Mucosa of descending colon (tissue), 3 donors: ENCODE measurements around the gene RNF135. TPM values are rescaled to one million over a fixed set of nuclear protein-coding genes. Genes with fewer than 3 reads are reported as not detected.
"Not testable (repeated sequence)": the region's sequence is repeated elsewhere in the genome, so short reads cannot be mapped to it uniquely, and the experiment has no call there.

Experiments
- ATAC-seq: fragments of 200-7000 bp; cut with Tn5 transposase; one replicate; pipeline ENCODE4 v1.9.1; 2020; ENCODE audit warnings: mild to moderate bottlenecking, moderate library complexity
- DNase-seq, 3 donors: peaks; one replicate each; pipeline ENCODE4 v3.0.0-alpha.2; 2020
- H3K36me3 ChIP-seq: fragments of 200-600 bp; one replicate; pipeline ENCODE4 v1.8.0; 2021; ENCODE audit warnings: low read depth, mild to moderate bottlenecking
- H3K4me1 ChIP-seq: fragments of 200-600 bp; one replicate; pipeline ENCODE4 v1.8.0; 2021; ENCODE audit warnings: low read depth, mild to moderate bottlenecking
- H3K4me3 ChIP-seq: fragments of 200-600 bp; one replicate; pipeline ENCODE4 v1.8.0; 2021; ENCODE audit warnings: mild to moderate bottlenecking
- H3K9me3 ChIP-seq: fragments of 200-600 bp; one replicate; pipeline ENCODE4 v1.8.0; 2021; ENCODE audit warnings: mild to moderate bottlenecking
- intact Hi-C, 2 donors: fragments of 100-400 bp; cut with DNase I in 1 of 2; cut with micrococcal nuclease in 1 of 2; formaldehyde crosslinking; loops; one replicate each; pipeline versions ENCODE4 v1.11.0 to v1.11.1; 2022; cut with DNase I, micrococcal nuclease
- total RNA-seq, 3 donors: library from RNA; stranded (reverse); fragmentation: NEBNext Ultra II Directional in 2 of 3; extraction: Animal tissue kit (Norgen Biotek cat#: 25700) in 2 of 3; gene quantifications; one replicate each; pipeline versions ENCODE4 v1.2.1 to v1.2.4, GENCODE V29; 2021 to 2023
- TF ChIP-seq, protein P1 (sequence below): fragments of 200-600 bp; IDR thresholded peaks from one replicate; pipeline ENCODE4 v1.8.0; 2022; ENCODE audit warnings: antibody characterized with exemption, mild to moderate bottlenecking
- donor health status: DM: no; HTN: no; CAD: no; lungs with moderate emphysema.
- donor health status: DM: no; HTN: no; CAD: no.
- donor health status: DM: no; HTN: yes; CAD: no.

RNF135 gene
- total RNA-seq, 3 donors from 2014 or later = 22.9 to 27.9 (median 24.1) TPM

DNA sequence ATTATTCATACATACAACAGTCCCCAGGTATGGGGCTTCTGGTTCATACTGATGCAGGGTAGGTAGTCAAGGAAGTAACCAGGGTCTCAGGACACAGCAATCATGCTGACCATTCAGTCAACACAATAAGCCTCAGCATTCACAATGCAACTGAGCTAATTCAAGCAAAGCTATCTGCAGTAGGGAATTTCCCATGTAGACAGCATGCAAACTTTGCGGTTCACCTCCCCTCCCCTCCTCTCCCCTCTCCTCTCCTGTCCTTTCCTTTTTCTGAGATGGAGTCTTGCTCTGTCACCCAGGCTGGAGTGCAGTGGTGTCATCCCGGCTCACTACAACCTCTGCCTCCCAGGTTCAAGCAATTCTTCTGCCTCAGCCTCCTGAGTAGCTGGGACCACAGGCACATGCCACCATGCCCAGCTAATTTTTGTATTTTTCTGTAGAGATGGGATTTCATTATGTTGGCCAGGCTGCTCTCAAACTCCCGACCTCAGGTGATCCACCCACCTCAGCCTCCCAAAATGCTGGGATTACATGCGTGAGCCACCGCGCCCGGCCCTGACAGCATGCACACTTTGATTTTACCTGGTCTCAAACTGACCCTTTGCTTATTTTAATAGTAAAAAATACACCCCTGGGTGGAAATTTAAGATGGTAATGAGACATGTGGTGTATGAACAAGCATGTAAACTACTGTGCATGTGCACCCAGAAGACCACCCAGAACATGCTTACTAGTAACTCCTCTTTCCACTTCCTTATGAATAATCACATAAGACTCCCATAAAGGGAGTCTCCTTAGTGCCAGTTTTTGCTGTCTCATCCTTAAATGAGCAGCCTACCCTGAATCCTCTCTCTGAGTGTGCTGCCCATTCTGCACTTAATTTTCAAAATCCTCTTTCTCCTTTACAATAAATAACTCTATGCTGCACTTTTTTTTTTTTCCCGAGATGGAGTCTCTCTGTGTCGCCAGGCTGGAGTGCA, 9.3 kb upstream of the RNF135 start:
- no peaks in the 10 kb centered on the region for H3K36me3 ChIP-seq
- H3K9me3 ChIP-seq = no peaks in the 10 kb centered on the region
- no peak overlapping the region for H3K4me3 ChIP-seq
- TF ChIP-seq, protein P1, sequence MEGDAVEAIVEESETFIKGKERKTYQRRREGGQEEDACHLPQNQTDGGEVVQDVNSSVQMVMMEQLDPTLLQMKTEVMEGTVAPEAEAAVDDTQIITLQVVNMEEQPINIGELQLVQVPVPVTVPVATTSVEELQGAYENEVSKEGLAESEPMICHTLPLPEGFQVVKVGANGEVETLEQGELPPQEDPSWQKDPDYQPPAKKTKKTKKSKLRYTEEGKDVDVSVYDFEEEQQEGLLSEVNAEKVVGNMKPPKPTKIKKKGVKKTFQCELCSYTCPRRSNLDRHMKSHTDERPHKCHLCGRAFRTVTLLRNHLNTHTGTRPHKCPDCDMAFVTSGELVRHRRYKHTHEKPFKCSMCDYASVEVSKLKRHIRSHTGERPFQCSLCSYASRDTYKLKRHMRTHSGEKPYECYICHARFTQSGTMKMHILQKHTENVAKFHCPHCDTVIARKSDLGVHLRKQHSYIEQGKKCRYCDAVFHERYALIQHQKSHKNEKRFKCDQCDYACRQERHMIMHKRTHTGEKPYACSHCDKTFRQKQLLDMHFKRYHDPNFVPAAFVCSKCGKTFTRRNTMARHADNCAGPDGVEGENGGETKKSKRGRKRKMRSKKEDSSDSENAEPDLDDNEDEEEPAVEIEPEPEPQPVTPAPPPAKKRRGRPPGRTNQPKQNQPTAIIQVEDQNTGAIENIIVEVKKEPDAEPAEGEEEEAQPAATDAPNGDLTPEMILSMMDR = no peak
- no peak for DNase-seq
- H3K4me1 ChIP-seq = no peaks in the 10 kb centered on the region
- intact Hi-C loops = no loop called here
- ATAC-seq = peak; percentile 63

DNA sequence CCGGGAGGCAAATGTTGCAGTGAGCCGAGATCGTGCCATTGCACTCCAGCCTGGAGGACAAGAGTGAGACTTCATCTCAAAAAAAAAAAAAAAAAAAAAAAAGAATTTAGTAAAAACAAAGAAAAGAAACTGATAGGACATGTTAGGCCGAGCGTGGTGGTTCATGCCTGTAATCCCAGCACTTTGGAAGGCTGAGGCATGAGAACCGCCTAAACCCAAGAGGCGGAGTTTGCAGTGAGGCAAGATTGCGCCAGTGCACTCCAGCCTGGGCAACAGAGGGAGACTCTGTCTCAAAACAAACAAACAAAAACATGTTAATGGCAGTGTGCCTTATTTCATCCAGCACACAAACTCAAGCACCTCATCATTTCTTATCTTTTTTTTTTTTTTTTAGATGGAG, 6.5 kb upstream of the RNF135 start:
- not testable (repeated sequence) for DNase-seq, ATAC-seq

DNA sequence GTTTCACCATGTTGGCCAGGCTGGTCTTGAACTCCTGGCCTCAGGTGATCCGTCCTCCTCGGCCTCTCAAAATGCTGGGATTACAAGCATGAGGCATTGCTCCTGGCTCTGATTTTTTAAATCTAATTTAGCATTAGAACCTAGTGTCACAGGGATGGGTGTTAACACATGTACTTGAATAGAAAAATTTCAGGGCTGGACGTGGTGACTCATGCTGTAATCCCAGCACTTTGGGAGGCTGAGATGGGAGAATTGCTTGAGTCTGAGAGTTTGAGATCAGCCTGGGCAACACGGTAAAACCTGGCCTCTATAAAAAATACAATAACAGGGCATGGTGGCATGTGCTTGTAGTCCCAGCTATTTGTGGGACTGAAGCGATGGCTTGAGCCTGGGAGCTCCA, 6.0 kb upstream of the RNF135 start:
- TF ChIP-seq, protein P1 = no peak
- intact Hi-C loops = no loop called here
- Histone ChIP-seq H3K4me1 (peaks cover 2% of the 10 kb centered on the region), H3K4me3 (no peak overlapping the region), H3K36me3 (no peaks in the 10 kb centered on the region), H3K9me3 (no peaks in the 10 kb centered on the region)
- ATAC-seq = no peak
- DNase-seq = no peak

More for the DNA sequence above, 6.5 kb upstream of the RNF135 start:
- H3K4me1 ChIP-seq, H3K9me3 ChIP-seq, intact Hi-C loops, H3K4me3 ChIP-seq, H3K36me3 ChIP-seq: not testable (repeated sequence)

DNA sequence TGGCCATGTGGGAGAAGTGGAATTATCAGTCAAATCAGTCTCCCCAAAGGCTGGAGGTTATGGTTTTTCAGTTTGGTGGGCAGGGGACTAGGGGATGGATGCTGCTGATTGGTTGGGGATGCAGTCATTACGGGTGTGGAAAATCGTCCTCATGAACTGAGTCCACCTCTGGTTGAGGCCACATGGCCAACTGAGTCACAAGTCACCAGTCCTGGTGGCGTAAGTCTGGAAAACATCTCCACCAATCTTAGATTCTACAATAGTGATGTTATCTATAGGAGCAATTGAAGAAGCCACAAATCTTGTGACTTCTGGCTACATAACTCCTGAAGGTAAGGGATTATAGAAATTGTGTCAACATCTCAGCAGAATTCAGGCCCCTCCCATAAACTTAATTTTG, 5.2 kb upstream of the RNF135 start:
- ATAC-seq = no peak
- Histone ChIP-seq H3K36me3 (no peaks in the 10 kb centered on the region), H3K4me3 (no peak overlapping the region), H3K4me1 (peaks cover 3% of the 10 kb centered on the region), H3K9me3 (no peaks in the 10 kb centered on the region)
- DNase-seq = no peak
- intact Hi-C loops = no loop called here
- TF ChIP-seq, protein P1 = no peak

DNA sequence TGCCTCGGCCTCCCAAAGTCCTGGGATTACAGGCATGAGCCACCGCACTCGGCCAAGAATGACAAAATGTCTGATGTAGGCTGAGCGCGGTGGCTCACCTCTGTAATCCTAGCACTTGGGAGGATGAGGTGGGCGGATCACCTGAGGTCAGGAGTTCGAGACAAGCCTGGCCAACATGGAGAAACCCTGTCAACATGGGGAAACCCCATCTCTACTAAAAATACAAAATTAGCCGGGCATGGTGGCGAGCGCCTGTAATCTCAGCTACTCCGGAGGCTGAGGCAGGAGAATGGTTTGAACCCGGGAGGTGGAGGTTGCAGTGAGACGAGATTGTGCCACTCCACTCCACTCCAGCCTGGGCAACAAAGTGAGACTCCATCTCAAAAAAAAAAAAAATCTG, 2.9 kb upstream of the RNF135 start:
- H3K36me3 ChIP-seq, ATAC-seq, H3K9me3 ChIP-seq, intact Hi-C loops, H3K4me3 ChIP-seq, DNase-seq: not testable (repeated sequence)
- peaks cover 13% of the 10 kb centered on the region for H3K4me1 ChIP-seq

DNA sequence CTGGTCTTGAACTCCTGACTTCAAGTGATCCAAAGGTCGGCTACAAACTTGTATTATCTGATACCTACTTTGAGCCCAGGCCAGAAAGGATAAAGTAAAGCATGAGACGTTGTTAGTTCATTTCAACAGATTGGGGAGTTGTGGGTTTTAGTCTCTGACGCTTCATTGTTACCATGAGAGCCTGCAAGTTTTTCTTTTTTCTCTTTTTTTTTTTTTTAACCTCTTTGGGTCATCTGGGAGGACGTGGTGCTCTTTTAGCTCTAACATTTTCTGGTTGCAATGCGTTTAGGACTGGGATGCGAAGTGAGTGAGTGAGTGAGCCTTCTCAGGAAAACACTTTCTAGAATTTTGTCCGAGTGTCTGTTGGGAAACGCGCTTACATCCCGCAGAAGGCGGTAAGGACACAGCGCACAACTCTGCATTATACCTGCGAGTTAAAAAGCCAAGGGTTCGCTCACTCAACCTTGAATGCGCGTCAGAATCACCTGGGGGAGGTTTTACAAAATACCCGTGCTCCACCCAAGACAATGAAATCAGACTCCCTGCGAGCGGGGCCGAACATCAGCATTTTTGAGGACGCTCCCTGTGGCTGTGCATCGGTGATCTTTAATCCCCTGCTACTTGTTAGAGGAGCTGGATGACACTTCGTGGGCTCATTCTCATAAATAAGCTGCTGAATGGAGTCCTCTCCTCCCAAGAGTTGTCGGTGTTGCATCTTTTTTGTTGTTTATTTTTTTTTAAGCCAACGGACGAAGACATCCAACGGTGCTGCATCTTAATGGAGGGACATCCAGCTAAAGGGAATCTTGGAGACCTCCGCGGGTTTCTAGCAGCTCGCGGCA, 629 bp upstream of the RNF135 start:
- TF ChIP-seq, protein P1 = no peak
- ATAC-seq (peak; percentile 19), DNase-seq (peak in 2 of 3 donors; percentile 58 to 63)
- no peaks in the 10 kb centered on the region for H3K9me3 ChIP-seq
- H3K4me1 ChIP-seq = peaks cover 13% of the 10 kb centered on the region
- no peaks in the 10 kb centered on the region for H3K36me3 ChIP-seq
- H3K4me3 ChIP-seq = peak overlapping the region; percentile 60
- intact Hi-C loops = no loop called here
